RCC 7860 (cell line): Measurements from ENCODE around the gene CNTN4.

Experiments used
- DNase-seq: peaks from one replicate; pipeline ENCODE4 v3.0.0-alpha.2; 2015; ENCODE audit warnings: low spot score
- FAIRE-seq: peaks from 2 replicates; lab custom pipeline; 2012; peaks lifted over from hg19 to GRCh38; lab: Jason Lieb, UNC

The CNTN4 gene

GRCh38 chr3:2377281-2377680 lies 278.6 kb downstream of the CNTN4 start:
- FAIRE-seq (no peak), DNase-seq (no peak)

DNA sequence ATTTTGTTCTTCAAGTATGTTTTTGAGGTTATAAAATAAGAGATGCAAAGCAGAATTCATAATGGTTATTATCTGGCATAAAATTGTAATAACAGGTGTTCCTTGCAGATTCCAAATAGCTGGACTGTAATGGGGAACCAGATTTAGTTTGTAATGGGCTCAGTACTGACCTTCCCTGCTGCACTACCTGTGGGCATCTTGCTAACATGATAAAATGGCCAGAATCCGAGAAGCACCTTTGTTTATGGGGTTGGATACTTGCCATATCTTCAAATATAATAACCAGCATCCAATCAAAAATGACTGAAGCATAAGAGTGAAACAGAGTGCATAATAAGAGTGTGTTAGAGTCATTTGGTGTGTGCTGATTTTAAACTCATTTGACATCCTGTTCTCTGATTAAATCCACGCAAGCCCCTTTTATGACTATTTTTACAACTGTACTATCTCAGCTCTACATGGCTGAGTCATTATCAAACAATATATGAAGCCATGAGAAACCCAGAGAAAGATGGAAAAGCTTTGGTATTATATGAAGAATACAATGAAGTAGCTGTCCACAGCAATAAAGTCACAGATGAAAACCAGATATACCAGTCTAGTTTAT lies 292.4 kb downstream of the CNTN4 start:
- FAIRE-seq (no peak), DNase-seq (no peak)

DNA sequence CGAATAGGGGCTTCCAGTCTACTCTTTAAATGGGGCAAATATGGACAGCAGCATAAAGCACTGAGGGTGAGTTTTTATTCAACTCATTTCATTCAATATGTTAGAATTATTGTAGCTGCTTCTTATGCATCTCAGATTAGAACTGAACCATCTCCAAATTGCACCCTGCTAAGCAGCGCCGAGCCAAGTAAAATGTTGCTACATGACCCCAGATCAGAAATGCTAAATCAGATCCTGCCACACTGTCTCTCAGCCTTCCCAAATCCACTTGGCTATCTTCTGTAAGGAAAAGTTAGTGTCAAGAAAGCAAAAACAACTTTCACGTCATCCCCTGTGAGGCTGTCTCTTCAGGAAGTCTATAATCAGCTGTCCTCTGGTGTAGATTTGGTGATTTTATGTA lies 293.2 kb downstream of the CNTN4 start:
- DNase-seq, result no peak
- no peak for FAIRE-seq

- no peak for DNase-seq
- no peak for FAIRE-seq
Measured at GRCh38 chr3:2392981-2393380, 294.3 kb downstream of the CNTN4 start.

DNA sequence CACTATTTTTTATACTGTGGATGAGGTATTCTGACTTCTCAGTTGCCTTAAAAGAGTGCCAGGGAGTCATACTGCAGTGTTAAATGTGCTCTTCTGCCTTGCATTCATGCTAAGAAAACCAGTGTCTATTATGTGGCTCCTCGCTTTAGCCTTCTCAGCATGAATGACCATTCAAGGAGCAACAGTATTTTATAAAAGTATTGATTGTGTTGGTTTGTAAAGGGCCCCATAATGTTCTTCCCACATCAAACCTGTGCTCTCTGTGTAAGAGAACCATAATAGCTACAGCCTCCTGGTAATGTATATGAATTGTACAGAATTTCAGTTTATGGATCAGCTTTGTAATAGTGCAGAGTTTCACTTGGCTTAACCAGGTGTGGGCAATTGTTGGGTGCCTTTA lies 316.4 kb downstream of the CNTN4 start:
- no peak for DNase-seq
- no peak for FAIRE-seq

DNA sequence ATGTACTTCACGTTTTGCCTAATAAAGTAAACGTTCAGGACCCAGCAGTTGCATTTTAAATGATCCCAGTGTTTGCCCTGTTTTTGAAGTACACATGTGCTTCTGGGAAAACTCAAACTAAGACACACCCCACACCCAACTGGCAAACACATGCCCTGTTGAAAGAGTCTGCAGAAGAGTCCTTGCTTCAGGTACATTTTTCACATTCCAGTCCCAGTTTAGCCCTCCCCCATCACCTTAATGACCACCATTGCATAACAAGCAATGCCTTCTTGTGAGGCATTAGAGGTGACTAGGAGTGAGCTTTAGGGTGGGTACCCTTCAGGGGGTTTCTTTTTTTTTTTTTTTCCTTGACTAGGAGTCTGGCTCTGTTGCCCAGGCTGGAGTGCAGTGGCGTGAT lies 322.3 kb downstream of the CNTN4 start:
- no peak for DNase-seq
- FAIRE-seq, result no peak

GRCh38 chr3:2423143-2423542 lies 324.5 kb downstream of the CNTN4 start:
- DNase-seq (no peak), FAIRE-seq (no peak)

DNA sequence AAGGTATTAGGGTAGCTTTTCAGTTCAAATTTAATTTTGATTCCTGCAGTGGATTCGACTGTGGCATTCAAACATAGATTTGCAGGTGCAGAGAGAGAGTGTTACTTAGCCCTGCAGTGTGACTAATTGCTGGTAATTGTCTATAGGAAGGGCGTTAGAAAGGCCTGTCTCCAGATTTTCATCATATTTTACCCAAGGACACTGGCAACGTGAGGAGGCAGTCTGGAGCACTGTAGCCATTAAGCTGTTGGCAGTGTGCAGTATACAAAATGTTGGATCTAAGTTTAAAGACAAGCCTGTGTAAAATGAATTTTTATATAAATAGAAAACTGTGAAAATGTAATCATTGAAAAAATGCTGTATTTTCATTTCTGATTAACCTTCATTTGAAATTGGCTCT lies 342.9 kb downstream of the CNTN4 start:
- DNase-seq (no peak), FAIRE-seq (no peak)

GRCh38 chr3:2446146-2446545 lies 347.5 kb downstream of the CNTN4 start:
- no peak for FAIRE-seq

DNA sequence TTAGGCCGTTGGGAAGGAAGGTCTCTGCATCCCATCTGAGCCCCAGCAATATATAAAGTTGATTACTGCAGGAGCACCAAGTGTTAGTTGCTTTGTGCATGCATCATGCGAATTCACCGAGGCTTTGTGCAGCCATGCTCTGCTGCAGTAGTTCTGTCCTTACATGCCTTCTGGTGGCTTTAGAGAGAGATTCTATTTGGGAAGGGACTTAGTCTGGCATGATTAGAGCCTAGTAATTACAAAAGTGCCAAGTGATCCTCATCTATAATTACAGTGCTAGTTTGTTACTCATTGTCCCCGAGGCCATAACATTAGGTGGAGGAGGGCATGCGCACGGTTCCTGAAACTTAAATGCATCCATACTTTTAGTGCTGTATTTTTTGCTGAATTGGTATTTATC lies 353.6 kb downstream of the CNTN4 start:
- DNase-seq (no peak), FAIRE-seq (no peak)

More at GRCh38 chr3:2446146-2446545, 347.5 kb downstream of the CNTN4 start:
- DNase-seq, result no peak

- FAIRE-seq (no peak), DNase-seq (no peak)
Measured at GRCh38 chr3:2454865-2455264, 356.2 kb downstream of the CNTN4 start.

- DNase-seq (no peak), FAIRE-seq (no peak)
Measured at GRCh38 chr3:2456788-2457187, 358.1 kb downstream of the CNTN4 start.

DNA sequence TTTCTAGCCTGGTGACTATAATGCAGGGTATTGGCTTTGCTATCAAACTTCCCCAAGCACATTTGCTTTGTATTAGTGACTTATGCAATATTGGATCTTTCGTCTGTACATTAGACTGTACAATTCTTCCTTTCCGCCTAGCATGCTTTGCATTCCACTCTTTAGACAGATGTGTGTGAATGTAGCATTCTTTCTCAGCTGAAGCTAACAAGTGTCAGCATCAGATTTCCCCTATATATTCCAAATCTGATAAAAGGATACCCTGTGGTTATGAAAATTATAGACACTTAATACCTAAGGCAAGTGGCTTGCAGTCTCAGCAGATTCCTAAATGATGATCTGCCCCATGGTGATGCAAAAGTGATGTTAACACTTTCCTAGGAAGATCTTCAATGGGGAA lies 360.1 kb downstream of the CNTN4 start:
- FAIRE-seq, result no peak
- DNase-seq, result no peak

DNA sequence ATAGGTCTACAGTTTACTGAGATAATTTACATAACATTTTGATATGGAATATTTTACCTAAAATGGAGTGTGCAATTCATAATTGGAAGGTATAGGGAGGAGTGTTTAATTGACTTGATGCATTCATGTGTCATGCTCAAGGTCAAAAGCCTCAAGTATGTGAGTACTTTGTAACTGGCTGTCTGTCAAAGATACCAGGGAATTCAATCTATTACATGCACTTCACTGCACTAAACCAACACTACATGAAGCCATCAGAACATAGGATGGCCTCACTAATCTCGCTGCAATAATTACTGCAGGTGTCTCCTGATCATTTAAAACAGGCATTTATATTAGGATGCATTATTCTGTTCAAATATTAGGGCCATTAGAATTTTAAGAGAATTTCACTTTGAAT lies 367.2 kb downstream of the CNTN4 start:
- no peak for DNase-seq
- FAIRE-seq, result no peak

DNA sequence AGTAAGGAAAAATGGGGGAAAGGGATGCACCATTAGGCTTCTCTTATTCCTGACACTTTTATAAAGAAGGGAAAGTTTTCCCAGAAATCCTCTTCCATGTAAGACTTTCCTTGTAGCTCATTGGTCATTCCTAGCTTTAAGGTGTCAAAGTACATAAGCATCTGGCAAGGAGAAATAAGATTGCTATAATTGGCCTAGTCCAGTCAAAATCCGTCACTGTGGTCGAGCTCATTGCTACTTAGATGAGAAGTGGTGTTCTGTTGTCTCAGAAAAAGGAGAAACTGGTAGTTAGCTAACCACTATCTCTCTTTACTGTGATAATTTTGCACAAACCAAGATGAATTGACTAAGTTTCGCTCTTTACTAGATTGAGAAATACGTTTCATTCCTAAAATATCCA lies 370.1 kb downstream of the CNTN4 start:
- FAIRE-seq (no peak), DNase-seq (no peak)

GRCh38 chr3:2476996-2477395 lies 378.3 kb downstream of the CNTN4 start:
- FAIRE-seq (no peak), DNase-seq (no peak)

- no peak for DNase-seq
- FAIRE-seq, result no peak
Measured at GRCh38 chr3:2477620-2478019, 379.0 kb downstream of the CNTN4 start.

GRCh38 chr3:2484162-2485026 lies 385.7 kb downstream of the CNTN4 start:
- FAIRE-seq (no peak), DNase-seq (no peak)

DNA sequence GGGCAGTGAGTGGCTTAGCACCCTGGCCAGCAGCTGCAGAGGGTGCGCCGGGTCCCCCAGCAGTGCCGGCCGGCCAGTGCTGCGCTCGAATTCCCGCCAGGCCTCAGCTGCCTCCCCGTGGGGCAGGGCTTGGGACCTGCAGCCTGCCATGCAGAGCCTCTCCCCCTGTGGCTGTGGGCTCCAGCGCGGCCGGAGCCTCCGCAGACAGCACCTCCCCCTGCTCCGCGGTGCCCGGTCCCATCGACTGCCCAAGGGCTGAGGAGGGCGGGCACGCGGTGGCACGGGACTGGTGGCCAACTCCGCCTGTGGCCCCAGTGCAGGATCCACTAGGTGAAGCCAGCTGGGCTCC lies 386.3 kb downstream of the CNTN4 start:
- FAIRE-seq, result no peak
- DNase-seq, result no peak

GRCh38 chr3:2495746-2496145 lies 397.1 kb downstream of the CNTN4 start:
- FAIRE-seq (no peak), DNase-seq (no peak)

DNA sequence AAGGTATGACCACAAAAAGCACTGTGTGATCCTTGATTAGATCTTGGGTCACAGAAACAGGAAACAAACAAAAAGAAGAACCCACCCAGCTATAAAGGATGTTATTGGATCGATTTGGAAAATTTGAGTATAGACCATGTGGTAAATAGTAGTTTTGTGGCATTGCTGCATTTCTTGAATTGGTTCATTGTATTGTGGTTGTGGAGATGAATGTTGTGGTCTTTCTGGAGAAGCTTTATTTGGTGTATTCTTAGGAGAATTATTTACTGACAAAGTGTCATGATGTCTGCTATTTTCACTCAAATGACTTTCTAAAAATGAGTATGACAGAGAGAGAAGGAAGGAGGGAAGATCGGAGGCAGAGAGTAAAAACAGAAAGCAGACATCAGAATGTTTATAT lies 406.2 kb downstream of the CNTN4 start:
- no peak for FAIRE-seq
- DNase-seq, result no peak

DNA sequence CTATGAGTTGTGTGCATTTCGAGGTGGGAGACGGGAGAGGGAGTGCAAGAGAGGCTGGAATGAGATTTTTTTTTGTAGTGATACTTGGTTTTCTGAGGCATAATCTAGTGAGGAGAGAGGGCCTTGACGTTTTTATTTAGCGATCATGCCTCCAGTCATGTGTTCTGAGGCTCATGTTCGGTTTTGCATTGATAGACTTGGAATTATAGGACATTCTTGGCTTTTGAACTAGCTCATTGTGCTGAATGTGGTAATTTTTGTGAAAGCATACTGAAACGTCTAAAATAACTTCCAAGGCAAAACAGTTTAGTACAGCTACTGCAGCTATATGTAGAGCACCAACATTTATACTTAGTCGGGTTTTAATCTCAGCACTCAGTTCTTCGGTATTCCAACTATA lies 408.1 kb downstream of the CNTN4 start:
- DNase-seq (no peak), FAIRE-seq (no peak)
